OCI-LY3 (cell line): ENCODE data around the gene RCAN2.

Experiments
- H2AFZ ChIP-seq: fragments of 200-600, 300-600 bp; shearing (Covaris generic); 2 replicates; pipeline ENCODE4 v1.6.0; 2014; ENCODE audit warnings: antibody characterized with exemption, low read depth, low read length
- H3K27ac ChIP-seq: fragments of 200-600, 300-600 bp; sonication (generic); 2 replicates; pipeline ENCODE4 v1.5.1; 2014; ENCODE audit warnings: mild to moderate bottlenecking, low read length, moderate library complexity, mixed read lengths
- H3K27me3 ChIP-seq: fragments of 200-600, 300-600 bp; sonication (generic); 2 replicates; pipeline ENCODE4 v1.6.1; 2014; ENCODE audit warnings: low read depth, low read length, mixed read lengths
- H3K36me3 ChIP-seq: fragments of 200-600, 300-600 bp; sonication (generic); replicated peaks from 2 replicates; pipeline ENCODE3; 2014; ENCODE audit warnings: low read depth, low read length, mixed read lengths
- H3K4me1 ChIP-seq: fragments of 300-600, 200-600 bp; sonication (generic); 2 replicates; pipeline ENCODE4 v1.6.1; 2014; ENCODE audit warnings: low read length, mixed read lengths
- H3K4me2 ChIP-seq: fragments of 200-600, 300-600 bp; sonication (generic); 2 replicates; pipeline ENCODE4 v1.6.1; 2014; ENCODE audit warnings: low read length, mixed read lengths
- H3K4me3 ChIP-seq: fragments of 300-600, 200-600 bp; sonication (generic); 2 replicates; pipeline ENCODE4 v1.5.1; 2014; ENCODE audit warnings: antibody characterized with exemption, mild to moderate bottlenecking, low read length, moderate library complexity
- H3K79me2 ChIP-seq: fragments of 300-600, 200-600 bp; shearing (Covaris generic); 2 replicates; pipeline ENCODE4 v1.6.1; 2014; ENCODE audit warnings: mild to moderate bottlenecking, low read length, mixed read lengths
- H3K9ac ChIP-seq: fragments of 300-600, 200-600 bp; shearing (Covaris generic); 2 replicates; pipeline ENCODE4 v1.6.0; 2014; ENCODE audit warnings: mild to moderate bottlenecking, low read length, moderate library complexity
- H3K9me3 ChIP-seq: fragments of 200-600, 300-600 bp; shearing (Covaris generic); 2 replicates; pipeline ENCODE4 v1.6.1; 2014; ENCODE audit warnings: low read length, mixed read lengths; ENCODE audit not compliant: insufficient read depth
- H4K20me1 ChIP-seq: fragments of 200-600, 300-600 bp; sonication (generic); 2 replicates; pipeline ENCODE4 v1.6.1; 2016; ENCODE audit warnings: low read length, mixed read lengths; ENCODE audit not compliant: insufficient read depth
- EZH2phosphoT487 ChIP-seq: fragments of 200-600 bp; shearing (Covaris generic); IDR thresholded peaks from 2 replicates; pipeline ENCODE4 v1.6.1; 2018; ENCODE audit warnings: antibody characterized with exemption, mixed run types, low read depth
- TF ChIP-seq, protein P1 (sequence below): fragments of 200-600, 300-600 bp; sonication (generic); IDR thresholded peaks from 2 replicates; pipeline ENCODE4 v1.5.1; 2014; ENCODE audit warnings: antibody characterized with exemption, low read length, low read depth

RCAN2 gene

GRCh38 chr6:46246727-46247126, 244.5 kb downstream of the RCAN2 start:
- Histone ChIP-seq H3K4me1 (no peaks in the 10 kb centered on the region), H3K27ac (no peak overlapping the region), H3K79me2 (no peaks in the 10 kb centered on the region), H3K36me3 (no peaks in the 10 kb centered on the region), H3K27me3 (no peaks in the 10 kb centered on the region), H3K4me3 (no peak overlapping the region), H3K4me2 (no peak overlapping the region), H4K20me1 (no peaks in the 10 kb centered on the region), H3K9ac (no peak overlapping the region), H2AFZ (no peak overlapping the region), H3K9me3 (no peaks in the 10 kb centered on the region)
- TF ChIP-seq, protein P1, sequence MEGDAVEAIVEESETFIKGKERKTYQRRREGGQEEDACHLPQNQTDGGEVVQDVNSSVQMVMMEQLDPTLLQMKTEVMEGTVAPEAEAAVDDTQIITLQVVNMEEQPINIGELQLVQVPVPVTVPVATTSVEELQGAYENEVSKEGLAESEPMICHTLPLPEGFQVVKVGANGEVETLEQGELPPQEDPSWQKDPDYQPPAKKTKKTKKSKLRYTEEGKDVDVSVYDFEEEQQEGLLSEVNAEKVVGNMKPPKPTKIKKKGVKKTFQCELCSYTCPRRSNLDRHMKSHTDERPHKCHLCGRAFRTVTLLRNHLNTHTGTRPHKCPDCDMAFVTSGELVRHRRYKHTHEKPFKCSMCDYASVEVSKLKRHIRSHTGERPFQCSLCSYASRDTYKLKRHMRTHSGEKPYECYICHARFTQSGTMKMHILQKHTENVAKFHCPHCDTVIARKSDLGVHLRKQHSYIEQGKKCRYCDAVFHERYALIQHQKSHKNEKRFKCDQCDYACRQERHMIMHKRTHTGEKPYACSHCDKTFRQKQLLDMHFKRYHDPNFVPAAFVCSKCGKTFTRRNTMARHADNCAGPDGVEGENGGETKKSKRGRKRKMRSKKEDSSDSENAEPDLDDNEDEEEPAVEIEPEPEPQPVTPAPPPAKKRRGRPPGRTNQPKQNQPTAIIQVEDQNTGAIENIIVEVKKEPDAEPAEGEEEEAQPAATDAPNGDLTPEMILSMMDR, result no peak
- no peak for TF ChIP-seq EZH2phosphoT487

DNA sequence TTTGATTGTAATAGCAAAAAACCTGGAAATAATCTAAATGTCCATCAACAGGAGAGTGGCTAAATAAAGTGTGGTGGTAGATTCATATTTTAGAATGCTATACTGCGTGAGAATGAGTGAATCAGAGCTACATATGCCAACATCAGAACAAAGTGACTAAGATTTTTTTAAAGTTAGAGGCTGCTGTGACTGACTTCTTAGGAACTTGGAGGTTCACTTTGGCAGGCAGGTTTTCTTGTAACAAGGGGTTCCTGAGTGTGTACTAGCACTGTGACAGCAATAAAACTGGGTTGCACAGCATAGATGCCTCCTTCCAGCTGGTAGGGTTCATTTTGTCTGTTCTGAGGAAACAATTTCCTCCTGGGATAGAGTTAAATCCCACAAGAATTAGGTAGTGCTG, 245.2 kb downstream of the RCAN2 start:
- no peak overlapping the region for H3K4me2 ChIP-seq
- no peaks in the 10 kb centered on the region for H3K79me2 ChIP-seq
- H4K20me1 ChIP-seq, result no peaks in the 10 kb centered on the region
- TF ChIP-seq EZH2phosphoT487, result no peak
- TF ChIP-seq, protein P1, result no peak
- no peak overlapping the region for H3K4me3 ChIP-seq
- H3K36me3 ChIP-seq, result no peaks in the 10 kb centered on the region
- no peak overlapping the region for H3K9ac ChIP-seq
- no peaks in the 10 kb centered on the region for H3K9me3 ChIP-seq
- no peak overlapping the region for H2AFZ ChIP-seq
- no peak overlapping the region for H3K27ac ChIP-seq
- no peaks in the 10 kb centered on the region for H3K4me1 ChIP-seq
- no peaks in the 10 kb centered on the region for H3K27me3 ChIP-seq

- H3K79me2 ChIP-seq, result no peaks in the 10 kb centered on the region
- no peaks in the 10 kb centered on the region for H4K20me1 ChIP-seq
- H3K36me3 ChIP-seq, result no peaks in the 10 kb centered on the region
- no peak overlapping the region for H3K9ac ChIP-seq
- no peak overlapping the region for H3K4me2 ChIP-seq
- no peaks in the 10 kb centered on the region for H3K4me1 ChIP-seq
- H2AFZ ChIP-seq, result no peak overlapping the region
- no peaks in the 10 kb centered on the region for H3K9me3 ChIP-seq
- TF ChIP-seq, protein P1, result no peak
- TF ChIP-seq EZH2phosphoT487, result no peak
- H3K27me3 ChIP-seq, result no peaks in the 10 kb centered on the region
- no peak overlapping the region for H3K4me3 ChIP-seq
- no peak overlapping the region for H3K27ac ChIP-seq
Measured at GRCh38 chr6:46244670-46245069, 246.6 kb downstream of the RCAN2 start.

- Histone ChIP-seq H3K9me3 (no peaks in the 10 kb centered on the region), H3K79me2 (no peaks in the 10 kb centered on the region), H3K9ac (no peak overlapping the region), H2AFZ (no peak overlapping the region), H3K36me3 (no peaks in the 10 kb centered on the region), H3K4me3 (no peak overlapping the region), H3K4me1 (no peaks in the 10 kb centered on the region), H3K4me2 (no peak overlapping the region), H3K27me3 (no peaks in the 10 kb centered on the region), H4K20me1 (no peaks in the 10 kb centered on the region), H3K27ac (no peak overlapping the region)
- no peak for TF ChIP-seq EZH2phosphoT487
- TF ChIP-seq, protein P1, result no peak
Measured at GRCh38 chr6:46243754-46244153, 247.5 kb downstream of the RCAN2 start.
